ENCODE data around the gene FUT2.
"Not testable (repeated sequence)": the region's sequence is repeated elsewhere in the genome, so short reads cannot be mapped to it uniquely, and the experiment has no call there.

Gene FUT2

DNA sequence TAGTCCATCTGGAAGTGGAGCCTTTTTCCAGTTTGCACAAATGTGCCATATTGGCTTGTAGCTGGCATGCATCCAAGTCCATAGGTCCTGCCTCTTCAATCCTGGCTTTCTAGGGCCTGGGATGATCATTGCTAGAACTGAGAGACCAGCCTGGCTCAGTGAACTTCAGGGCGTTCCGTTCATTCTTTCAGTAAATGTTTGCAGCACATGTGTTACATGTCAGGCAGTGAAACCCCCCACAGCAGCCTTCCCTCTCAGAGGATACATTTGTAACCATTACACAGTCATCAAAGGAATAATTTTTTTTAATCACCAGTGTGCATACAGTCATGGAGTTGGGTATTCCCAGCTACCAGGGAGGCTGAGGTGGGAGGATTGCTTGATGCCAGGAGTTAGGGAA lies 9.7 kb downstream of the FUT2 start:
- peaks cover 3% of the 10 kb centered on the region for H3K36me3 Mint-ChIP-seq (ENCODE audit: low read depth)
- no peaks in the 10 kb centered on the region for H3K9me3 Mint-ChIP-seq
- no peak overlapping the region for H3K27ac Mint-ChIP-seq
- H3K27me3 Mint-ChIP-seq (ENCODE audit: low read depth): no peaks in the 10 kb centered on the region
- no peak overlapping the region for H3K4me3 Mint-ChIP-seq
- H3K4me1 Mint-ChIP-seq (ENCODE audit: low read depth): no peaks in the 10 kb centered on the region

DNA sequence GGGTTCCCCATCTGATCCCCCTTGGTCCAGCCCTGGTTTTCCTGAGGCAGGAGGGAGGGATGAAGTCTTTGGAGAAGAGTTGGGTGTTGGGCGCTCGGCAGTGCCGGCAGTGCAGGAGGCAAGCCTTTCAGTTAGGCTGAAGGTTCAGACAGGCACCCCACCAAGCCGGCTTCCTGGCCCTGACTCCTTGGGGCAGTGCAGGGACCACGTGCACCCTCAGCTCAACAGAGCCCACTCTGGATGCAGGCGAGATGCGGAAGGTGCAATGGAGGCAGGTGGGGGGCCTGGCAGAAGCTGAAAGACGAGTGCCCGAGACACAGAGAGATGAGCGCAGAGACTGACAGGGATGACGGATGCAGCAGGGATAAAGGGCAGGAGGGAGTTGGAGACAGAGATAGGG lies 12.7 kb downstream of the FUT2 start:
- no peaks in the 10 kb centered on the region for H3K9me3 Mint-ChIP-seq
- H3K36me3 Mint-ChIP-seq (ENCODE audit: low read depth): peaks cover 3% of the 10 kb centered on the region
- H3K4me1 Mint-ChIP-seq (ENCODE audit: low read depth): no peaks in the 10 kb centered on the region
- no peak overlapping the region for H3K27ac Mint-ChIP-seq
- no peak overlapping the region for H3K4me3 Mint-ChIP-seq
- no peaks in the 10 kb centered on the region for H3K27me3 Mint-ChIP-seq (ENCODE audit: low read depth)

DNA sequence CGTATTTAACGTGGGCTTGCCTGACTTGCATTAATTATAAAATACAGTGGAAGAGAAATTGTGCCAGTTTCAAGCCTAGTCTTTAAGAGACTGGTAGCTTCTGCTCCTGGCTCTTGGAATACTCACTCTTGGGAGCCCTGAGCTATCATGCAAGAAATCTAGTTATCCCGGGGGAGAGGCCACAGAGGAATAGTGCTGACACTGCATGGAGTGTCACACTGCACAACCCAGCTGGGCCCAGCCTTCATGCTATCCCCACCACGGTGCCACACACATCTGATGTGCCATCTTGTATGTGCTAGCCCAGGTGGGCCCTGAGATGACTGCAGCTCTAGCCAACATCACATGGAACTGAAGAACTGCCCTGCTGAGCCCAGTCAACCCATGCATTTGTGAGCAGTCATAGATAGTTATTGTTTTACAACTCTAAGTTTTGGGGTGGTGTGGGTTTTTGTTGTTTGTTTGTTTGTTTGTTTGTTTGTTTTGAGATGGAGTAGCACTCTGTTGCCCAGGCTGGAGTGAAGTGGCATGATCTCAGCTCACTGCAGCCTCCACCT lies 15.4 kb downstream of the FUT2 start:
- H3K4me1 Mint-ChIP-seq (ENCODE audit: low read depth): peaks cover 5% of the 10 kb centered on the region
- no peaks in the 10 kb centered on the region for H3K36me3 Mint-ChIP-seq (ENCODE audit: low read depth)
- H3K9me3 Mint-ChIP-seq: no peaks in the 10 kb centered on the region
- no peak overlapping the region for H3K4me3 Mint-ChIP-seq
- no peak overlapping the region for H3K27ac Mint-ChIP-seq
- H3K27me3 Mint-ChIP-seq (ENCODE audit: low read depth): no peaks in the 10 kb centered on the region

DNA sequence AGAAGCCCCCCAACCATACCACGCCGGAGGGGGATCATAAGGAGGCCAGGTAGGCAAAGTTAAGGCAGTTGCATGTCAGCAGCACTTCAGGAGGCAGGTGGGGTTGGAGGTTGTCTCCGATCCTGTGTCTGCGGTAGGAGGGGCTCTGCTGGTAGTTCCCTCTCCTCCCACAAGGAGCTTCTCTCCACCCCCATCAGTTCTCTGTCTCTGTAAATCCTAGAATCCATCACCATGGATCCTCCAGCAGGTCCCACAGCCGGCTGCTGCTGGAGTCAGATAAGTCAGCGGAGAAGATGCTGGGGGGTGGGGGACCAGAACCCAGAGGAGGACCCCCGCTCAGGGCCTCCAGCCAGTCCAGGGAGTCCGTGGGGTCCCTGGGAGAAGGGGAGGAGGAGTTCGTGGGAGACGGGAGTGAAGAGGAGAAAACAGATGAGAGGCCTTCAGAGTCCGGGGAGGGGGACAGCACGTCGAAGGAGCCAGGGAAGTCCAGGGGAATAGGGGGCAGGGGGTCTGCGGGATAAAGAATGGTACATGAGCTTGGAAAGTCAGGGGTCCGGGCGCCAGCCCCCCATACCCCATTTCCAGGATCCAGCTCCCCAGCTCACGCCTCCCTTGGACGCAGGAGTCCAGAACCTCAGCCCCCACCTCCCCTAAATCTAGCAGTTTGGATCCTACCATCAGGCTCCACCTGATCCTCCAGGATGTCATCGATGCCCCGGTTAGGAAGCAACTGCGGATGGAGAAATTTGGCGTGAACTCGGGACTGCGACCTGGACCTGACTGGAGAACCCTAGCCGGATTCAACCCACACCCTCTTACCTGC lies 17.5 kb downstream of the FUT2 start:
- no peaks in the 10 kb centered on the region for H3K9me3 Mint-ChIP-seq
- H3K27ac Mint-ChIP-seq: no peak overlapping the region
- H3K4me3 Mint-ChIP-seq: peak overlapping the region; percentile 84
- no peaks in the 10 kb centered on the region for H3K27me3 Mint-ChIP-seq (ENCODE audit: low read depth)
- H3K36me3 Mint-ChIP-seq (ENCODE audit: low read depth): no peaks in the 10 kb centered on the region
- H3K4me1 Mint-ChIP-seq (ENCODE audit: low read depth): peaks cover 5% of the 10 kb centered on the region

DNA sequence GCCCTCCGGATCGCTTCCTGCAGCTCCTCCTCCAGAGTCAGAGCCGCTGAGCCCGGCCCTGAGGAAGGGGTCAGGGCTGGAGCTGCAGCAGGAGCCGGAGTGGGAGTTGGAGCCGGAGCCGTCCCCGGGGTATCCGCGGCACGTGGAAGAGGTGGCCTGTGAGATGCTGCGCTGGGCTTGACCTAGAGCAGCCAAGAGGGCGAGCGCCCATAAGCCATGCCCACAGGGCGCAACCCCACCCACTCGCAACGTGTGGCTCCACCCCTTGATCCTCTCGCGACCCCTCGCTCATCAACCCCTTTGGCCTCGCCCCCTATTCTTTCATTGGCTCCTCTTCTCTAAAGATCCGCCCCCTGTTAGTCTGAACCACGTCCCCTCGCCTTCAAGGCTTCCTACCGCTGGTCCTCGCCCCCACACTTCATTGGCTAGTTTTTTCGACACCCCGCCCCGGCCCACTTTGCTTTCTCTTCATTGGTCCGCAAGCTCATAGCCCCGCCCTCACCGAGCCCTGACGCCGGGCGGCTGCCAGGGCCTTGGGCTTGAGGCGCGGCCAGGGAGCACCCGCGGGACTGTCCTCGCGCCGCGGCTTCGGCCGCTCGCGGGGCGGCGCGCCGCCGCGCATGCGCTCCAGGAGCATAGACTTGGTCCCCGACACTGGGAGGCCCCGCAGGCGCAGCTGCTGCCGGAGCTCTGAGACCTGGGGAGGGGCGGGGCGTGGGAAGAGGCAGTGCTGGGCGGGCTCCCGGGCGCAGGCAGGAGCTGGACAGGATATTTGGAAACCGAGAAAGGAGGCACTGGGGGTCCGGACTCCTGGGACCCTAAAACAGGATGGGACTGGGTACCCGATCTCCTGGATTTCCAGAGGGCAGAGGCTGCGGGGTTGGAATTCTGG lies 18.3 kb downstream of the FUT2 start:
- H3K4me3 Mint-ChIP-seq: peak overlapping the region; percentile 84
- H3K36me3 Mint-ChIP-seq (ENCODE audit: low read depth): no peaks in the 10 kb centered on the region
- peak overlapping the region; percentile 74 for H3K27ac Mint-ChIP-seq
- H3K9me3 Mint-ChIP-seq: no peaks in the 10 kb centered on the region
- no peaks in the 10 kb centered on the region for H3K27me3 Mint-ChIP-seq (ENCODE audit: low read depth)
- H3K4me1 Mint-ChIP-seq (ENCODE audit: low read depth): peaks cover 5% of the 10 kb centered on the region

DNA sequence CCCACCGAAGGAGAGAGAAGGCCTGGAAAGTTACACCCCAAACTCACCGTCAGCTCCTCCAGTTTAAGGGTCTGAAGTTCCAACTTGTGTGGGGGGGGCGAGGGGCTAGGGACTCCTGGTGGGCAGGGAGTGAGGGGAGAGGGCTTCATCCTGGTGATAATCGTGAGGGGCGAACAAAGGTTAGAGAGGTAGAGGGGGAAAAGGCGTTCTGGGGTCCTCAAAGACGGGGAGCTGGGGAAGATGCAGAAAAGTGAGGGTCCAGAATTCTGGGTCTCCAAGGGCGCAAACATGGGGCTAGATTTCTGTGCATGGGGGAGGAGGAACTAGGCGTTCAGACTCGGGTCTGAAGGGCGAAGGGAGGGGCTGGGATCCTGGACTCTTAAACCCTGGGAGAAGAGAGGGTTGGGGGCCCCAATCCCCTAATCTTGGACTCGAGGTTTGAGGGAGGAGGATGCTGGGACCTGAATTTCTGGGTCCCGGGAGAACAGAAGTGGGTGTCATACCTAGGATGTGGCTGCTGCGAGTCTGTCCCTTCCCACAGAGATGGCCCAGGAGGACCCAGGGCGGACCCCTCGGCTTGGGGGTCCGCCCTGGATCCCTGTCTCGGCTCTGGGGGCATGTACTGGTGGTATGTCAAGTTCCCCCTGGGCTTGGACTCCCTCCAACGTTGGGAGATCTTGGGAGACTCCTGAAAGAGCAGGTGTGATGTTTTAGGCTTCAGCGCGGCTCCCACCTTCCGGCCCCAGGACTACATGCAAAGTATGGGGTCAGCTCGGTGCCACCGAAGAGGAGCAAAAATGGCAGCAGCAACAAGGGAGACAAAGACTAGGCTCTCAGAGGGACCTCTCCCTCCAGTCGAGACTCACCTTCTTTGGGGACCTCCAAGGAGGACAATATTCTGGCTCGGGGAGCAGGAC lies 19.2 kb downstream of the FUT2 start:
- H3K4me3 Mint-ChIP-seq: peak overlapping the region; percentile 84
- H3K27ac Mint-ChIP-seq: peak overlapping the region; percentile 74
- H3K27me3 Mint-ChIP-seq (ENCODE audit: low read depth): no peaks in the 10 kb centered on the region
- peaks cover 5% of the 10 kb centered on the region for H3K4me1 Mint-ChIP-seq (ENCODE audit: low read depth)
- H3K36me3 Mint-ChIP-seq (ENCODE audit: low read depth): no peaks in the 10 kb centered on the region
- H3K9me3 Mint-ChIP-seq: no peaks in the 10 kb centered on the region

DNA sequence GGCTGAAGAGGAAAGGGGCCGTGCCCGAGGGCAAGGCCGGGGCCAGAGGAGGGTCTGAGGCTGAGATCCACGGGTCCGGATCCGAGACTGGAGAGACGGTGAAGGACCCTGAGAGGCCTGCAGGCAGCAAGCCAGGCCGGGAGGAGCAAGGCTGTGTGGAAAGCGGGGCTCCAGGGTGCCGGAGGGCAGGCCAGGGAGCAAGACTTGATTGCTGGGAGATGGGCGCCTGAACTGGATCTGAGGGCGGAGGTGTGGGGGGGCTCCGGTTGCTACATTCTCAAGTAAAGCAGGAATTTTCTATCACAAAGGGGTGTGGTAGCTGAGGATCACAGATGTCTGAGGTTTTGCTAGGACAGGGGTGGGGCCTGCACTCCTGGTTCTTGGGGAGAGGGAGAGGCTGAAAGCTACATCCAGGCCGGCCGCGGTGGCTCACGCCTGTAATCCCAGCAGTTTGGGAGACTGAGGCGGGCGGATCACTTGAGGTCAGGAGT lies 20.0 kb downstream of the FUT2 start:
- Mint-ChIP-seq H3K4me1 (ENCODE audit: low read depth) (peaks cover 10% of the 10 kb centered on the region), H3K36me3 (ENCODE audit: low read depth) (no peaks in the 10 kb centered on the region), H3K27me3 (ENCODE audit: low read depth) (no peaks in the 10 kb centered on the region), H3K4me3 (no peak overlapping the region), H3K27ac (no peak overlapping the region), H3K9me3 (no peaks in the 10 kb centered on the region)

DNA sequence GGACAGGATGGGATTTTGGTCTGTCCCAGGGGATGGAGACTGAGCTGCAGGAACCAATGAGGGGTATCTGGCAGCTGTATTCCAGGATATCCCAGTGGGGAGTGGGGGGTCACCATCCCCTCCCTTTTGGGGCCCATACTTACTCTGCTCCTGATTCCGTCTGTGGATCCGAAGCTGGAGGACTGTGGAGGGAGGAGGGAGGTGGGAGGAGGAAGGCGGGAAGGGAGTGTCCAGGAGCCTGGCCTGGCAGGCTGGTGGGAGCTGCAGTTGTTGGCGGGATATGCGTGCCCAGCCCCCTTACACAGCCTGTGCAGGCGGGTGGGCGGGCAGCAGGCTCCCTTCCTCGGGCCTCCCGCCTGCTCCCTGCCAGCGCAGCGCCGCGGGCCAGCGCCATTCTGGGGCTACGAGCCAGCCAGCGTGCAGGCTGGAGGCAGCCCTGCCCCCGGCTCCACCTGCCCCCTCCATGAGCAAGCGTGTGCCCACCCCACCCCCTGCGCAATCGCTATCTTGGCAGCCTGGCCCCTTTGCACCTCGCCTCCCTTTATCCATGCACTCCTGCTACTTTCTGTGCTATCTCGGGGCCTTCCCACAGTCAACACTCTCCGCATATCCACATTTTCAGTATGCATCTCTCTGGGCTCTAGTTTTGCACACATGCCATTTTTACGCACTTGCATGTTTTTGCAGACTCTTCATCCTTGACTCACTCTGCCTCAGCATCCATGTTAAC lies 21.0 kb downstream of the FUT2 start:
- Mint-ChIP-seq H3K36me3 (ENCODE audit: low read depth) (no peaks in the 10 kb centered on the region), H3K4me1 (ENCODE audit: low read depth) (peaks cover 16% of the 10 kb centered on the region), H3K27ac (no peak overlapping the region), H3K27me3 (ENCODE audit: low read depth) (no peaks in the 10 kb centered on the region), H3K4me3 (peak overlapping the region; percentile 55), H3K9me3 (no peaks in the 10 kb centered on the region)

DNA sequence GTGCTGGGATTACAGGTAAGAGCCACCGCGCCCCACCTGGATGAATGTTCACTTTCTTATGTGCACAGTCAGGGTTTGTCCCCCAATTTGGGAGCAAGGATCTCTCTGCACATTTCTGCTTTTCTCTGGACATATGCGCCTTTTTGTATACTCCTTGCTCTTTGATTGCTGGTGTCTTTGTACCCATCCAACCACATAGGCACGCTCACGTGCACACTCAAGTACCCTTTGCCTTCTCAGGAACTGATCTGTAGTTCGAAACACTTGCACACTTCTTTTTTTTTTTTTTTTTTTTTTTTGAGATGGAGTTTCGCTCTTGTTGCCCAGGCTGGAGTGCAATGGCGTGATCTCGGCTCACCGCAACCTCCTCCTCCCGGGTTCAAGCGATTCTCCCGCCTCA lies 22.3 kb downstream of the FUT2 start:
- H3K36me3 Mint-ChIP-seq (ENCODE audit: low read depth); H3K9me3 Mint-ChIP-seq; H3K4me3 Mint-ChIP-seq; H3K27ac Mint-ChIP-seq; H3K27me3 Mint-ChIP-seq (ENCODE audit: low read depth): not testable (repeated sequence)
- H3K4me1 Mint-ChIP-seq (ENCODE audit: low read depth): peaks cover 16% of the 10 kb centered on the region

DNA sequence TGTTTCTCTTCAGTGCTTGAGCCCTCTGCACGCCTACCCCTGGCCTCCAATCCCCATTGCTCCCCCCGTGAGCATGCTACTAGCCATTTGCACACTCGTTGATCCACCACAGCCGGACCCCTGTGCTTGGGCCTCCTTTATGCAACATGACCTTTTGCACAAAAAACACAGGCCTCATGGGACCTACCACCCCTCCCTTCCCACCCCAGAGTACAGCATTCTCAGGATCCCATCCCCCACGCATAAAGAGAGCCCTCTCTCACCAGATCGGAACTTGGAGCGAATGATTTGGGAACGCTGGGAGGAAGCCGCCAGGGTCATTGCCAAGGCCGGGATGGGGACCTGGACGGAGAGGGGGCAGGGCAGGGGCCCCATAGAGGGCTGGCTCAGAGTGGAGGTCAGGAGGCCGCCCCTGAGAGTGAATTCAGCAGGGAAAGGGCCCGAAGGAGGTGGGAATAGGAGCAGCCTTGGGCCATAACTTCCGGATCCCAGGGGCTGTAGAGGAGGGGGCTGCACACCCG lies 23.0 kb downstream of the FUT2 start:
- Mint-ChIP-seq H3K27ac (no peak overlapping the region), H3K4me3 (no peak overlapping the region), H3K36me3 (ENCODE audit: low read depth) (no peaks in the 10 kb centered on the region), H3K4me1 (ENCODE audit: low read depth) (peaks cover 14% of the 10 kb centered on the region), H3K9me3 (no peaks in the 10 kb centered on the region), H3K27me3 (ENCODE audit: low read depth) (no peaks in the 10 kb centered on the region)

DNA sequence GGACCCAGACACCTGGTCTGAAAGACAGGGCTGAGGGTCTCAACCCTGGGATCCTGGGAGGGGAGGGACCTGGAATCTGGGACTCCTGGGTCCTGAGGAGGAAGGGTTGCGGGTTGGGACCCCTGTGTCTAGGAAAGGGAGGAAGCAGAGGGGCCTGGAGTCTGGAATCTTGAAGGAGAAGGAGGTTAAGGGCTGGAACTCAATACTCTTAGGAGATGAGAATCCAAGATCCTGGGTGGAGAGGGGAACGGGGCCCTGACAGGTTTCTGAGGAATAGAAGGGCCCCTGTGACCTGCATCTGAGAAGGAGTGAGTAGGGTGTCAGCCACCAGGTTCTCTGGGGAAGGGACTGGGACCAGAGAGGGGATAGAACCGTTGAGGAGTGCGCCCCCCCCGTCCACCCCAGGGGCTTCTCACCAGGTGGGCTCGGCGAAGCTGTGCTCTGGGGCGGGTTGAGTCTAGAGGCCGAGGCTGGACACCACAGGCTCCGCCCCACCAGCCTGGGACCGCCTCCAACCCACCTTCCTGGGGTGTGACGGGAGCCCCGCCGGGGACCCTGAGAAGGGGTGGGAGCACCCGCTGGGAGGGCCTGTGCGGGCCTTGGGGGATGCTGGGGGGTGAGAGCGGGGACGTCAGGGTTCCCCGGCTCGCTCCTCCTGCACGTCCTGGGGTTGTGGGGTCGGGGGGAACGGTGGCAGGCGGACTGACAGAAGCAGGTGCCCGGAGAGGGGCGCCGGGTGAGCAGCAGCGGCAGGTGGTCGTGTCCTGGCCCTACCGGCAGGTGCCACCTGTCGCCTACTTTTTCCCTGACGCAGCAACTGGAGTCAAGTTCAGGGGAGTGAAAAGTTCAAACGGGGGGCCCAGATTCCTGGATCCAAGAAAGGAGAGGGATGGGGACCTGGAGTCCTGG lies 23.7 kb downstream of the FUT2 start, which contains the start of gene MAMSTR:
MAMSTR (minus strand) TSS at position 463 of the 909 bp plus-strand sequence. CDS start 694 bp downstream, outside the sequence.
- peak within 1 kb of the TSS; percentile 99 for H3K27ac Mint-ChIP-seq
- H3K4me3 Mint-ChIP-seq: peak within 1 kb of the TSS; percentile 94
- H3K36me3 Mint-ChIP-seq (ENCODE audit: low read depth): no peaks in the 10 kb centered on the region
- H3K27me3 Mint-ChIP-seq (ENCODE audit: low read depth): no peaks in the 10 kb centered on the region
- peaks cover under 1% of the 10 kb centered on the region for H3K9me3 Mint-ChIP-seq
- H3K4me1 Mint-ChIP-seq (ENCODE audit: low read depth): peaks cover 16% of the 10 kb centered on the region

DNA sequence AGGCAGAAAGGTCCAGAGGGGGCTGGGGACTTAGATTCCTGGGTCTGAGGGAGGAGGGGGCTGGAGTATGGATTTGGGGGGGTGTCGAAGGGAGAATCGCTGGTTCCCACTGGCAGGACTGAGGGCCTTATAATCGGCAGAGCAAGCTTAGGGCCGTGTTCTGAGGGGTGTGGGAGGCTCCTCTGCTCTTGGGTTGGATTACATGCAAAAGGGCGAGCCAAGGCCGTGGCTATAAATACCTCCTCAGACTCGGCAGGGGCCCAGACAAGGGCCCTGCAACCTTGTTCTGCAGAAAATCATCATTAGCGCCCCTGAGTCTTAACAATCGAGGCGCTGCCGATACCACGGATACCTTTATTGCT lies 24.5 kb downstream of the FUT2 start:
- Mint-ChIP-seq H3K27ac (peak overlapping the region; percentile 99), H3K36me3 (ENCODE audit: low read depth) (peaks cover 6% of the 10 kb centered on the region), H3K4me1 (ENCODE audit: low read depth) (peaks cover 18% of the 10 kb centered on the region), H3K4me3 (peak overlapping the region; percentile 94), H3K27me3 (ENCODE audit: low read depth) (no peaks in the 10 kb centered on the region), H3K9me3 (peaks cover 7% of the 10 kb centered on the region)

All from T-helper 1 cell treated with Interleukin-12 subunit alpha and Interleukin-12 subunit beta and Interleukin-4 antibody, amounts not matched to agents 30 μg/mL and 1 μg/mL, for 36 hours (primary cell).